PFSK-1 (cell line): ENCODE measurements around the gene VKORC1L1.
A peak's percentile ranks its signal among the peaks of the same experiment; 100 is the strongest.

Source experiments
- FOXP2 ChIP-seq: optimal IDR thresholded peaks from 2 replicates; pipeline ENCODE3; 2011; ENCODE audit warnings: borderline replicate concordance, control low read depth, inconsistent platforms; ENCODE audit not compliant: insufficient read depth; ENCODE audit errors: extremely low read length, extremely low read depth
- POLR2AphosphoS5 ChIP-seq: IDR thresholded peaks from 2 replicates; pipeline ENCODE4 v1.6.1; 2012; ENCODE audit warnings: low read depth, mild to moderate bottlenecking, control low read depth, low read length, moderate library complexity
- SIN3A ChIP-seq: IDR thresholded peaks from 2 replicates; pipeline ENCODE4 v1.6.1; 2012; ENCODE audit warnings: mild to moderate bottlenecking, low read length, moderate library complexity, borderline replicate concordance; ENCODE audit not compliant: insufficient read depth
- TAF1 ChIP-seq: IDR thresholded peaks from 2 replicates; pipeline ENCODE4 v1.6.1; 2012; ENCODE audit warnings: low read length, control low read depth, borderline replicate concordance; ENCODE audit not compliant: insufficient read depth
- TF ChIP-seq, protein P1 (sequence below), 2 experiments: IDR thresholded peaks; 2 replicates each; pipeline versions ENCODE4 v1.6.1 to v1.8.0; 2011 to 2012; ENCODE audit warnings: low read depth in 2 of 2, low read length in 2 of 2, control low read depth in 1 of 2, inconsistent platforms in 1 of 2, mild to moderate bottlenecking in 1 of 2, moderate library complexity in 1 of 2; ENCODE audit not compliant: insufficient read depth in 1 of 2

DNA sequence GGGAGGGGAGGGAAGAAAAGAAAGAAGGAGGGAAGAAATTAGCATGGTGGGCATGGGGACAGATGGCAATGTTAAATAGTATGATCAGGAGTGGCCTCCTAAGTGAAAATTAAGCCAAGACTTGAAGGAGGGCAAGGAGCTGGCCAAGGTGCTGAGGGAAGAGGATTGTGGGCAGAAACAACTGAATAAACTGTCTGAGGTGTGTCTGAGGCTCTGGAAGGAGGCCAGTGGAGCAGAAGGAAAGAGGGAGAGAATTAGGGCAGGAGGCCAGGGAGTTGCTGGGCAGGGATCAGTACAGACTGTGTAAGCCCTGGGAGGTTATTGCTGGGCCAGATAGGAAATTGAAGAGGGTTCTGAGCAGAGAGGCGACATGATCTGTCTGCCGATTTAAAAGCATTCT lies 40.6 kb upstream of the VKORC1L1 start:
- TF ChIP-seq TAF1 (no peak), SIN3A (no peak), POLR2AphosphoS5 (no peak), FOXP2 (no peak)
- TF ChIP-seq, protein P1, sequence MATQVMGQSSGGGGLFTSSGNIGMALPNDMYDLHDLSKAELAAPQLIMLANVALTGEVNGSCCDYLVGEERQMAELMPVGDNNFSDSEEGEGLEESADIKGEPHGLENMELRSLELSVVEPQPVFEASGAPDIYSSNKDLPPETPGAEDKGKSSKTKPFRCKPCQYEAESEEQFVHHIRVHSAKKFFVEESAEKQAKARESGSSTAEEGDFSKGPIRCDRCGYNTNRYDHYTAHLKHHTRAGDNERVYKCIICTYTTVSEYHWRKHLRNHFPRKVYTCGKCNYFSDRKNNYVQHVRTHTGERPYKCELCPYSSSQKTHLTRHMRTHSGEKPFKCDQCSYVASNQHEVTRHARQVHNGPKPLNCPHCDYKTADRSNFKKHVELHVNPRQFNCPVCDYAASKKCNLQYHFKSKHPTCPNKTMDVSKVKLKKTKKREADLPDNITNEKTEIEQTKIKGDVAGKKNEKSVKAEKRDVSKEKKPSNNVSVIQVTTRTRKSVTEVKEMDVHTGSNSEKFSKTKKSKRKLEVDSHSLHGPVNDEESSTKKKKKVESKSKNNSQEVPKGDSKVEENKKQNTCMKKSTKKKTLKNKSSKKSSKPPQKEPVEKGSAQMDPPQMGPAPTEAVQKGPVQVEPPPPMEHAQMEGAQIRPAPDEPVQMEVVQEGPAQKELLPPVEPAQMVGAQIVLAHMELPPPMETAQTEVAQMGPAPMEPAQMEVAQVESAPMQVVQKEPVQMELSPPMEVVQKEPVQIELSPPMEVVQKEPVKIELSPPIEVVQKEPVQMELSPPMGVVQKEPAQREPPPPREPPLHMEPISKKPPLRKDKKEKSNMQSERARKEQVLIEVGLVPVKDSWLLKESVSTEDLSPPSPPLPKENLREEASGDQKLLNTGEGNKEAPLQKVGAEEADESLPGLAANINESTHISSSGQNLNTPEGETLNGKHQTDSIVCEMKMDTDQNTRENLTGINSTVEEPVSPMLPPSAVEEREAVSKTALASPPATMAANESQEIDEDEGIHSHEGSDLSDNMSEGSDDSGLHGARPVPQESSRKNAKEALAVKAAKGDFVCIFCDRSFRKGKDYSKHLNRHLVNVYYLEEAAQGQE (IDR thresholded peaks at IDR 0.05; ENCODE audit: insufficient read depth in 1 of 2, low read depth in 2 of 2, low read length in 2 of 2), result peak; percentile 90 to 95
